A673 (cell line): Measurements from ENCODE around the gene LRP2.

Experiments
- CTCF ChIP-seq: fragments of 300-800, 200-600 bp; sonication (generic); conservative IDR thresholded peaks from 2 replicates; pipeline ENCODE4 v1.5.1; 2017; ENCODE audit warnings: low read depth, mild to moderate bottlenecking, antibody characterized with exemption, low read length, moderate library complexity, mixed read lengths
- EZH2 ChIP-seq: fragments of 200-600 bp; sonication (generic); IDR thresholded peaks from 2 replicates; pipeline ENCODE4 v1.6.1; 2017; ENCODE audit warnings: borderline replicate concordance, low read depth, mild to moderate bottlenecking, mixed read lengths, antibody characterized with exemption, low read length; ENCODE audit not compliant: poor library complexity, severe bottlenecking

- TF ChIP-seq CTCF (no peak), EZH2 (no peak)
These were observed 75.6 kb downstream of the LRP2 start for GRCh38 chr2:169286624-169287231.
